ENCODE measurements around the gene GLRX5. TPM values are rescaled to one million over a fixed set of nuclear protein-coding genes. Genes with fewer than 3 reads are reported as not detected.

Gene GLRX5
- total RNA-seq, 1 experiment from 2014 or later: 60.1 TPM

- TF ChIP-seq, protein P1, sequence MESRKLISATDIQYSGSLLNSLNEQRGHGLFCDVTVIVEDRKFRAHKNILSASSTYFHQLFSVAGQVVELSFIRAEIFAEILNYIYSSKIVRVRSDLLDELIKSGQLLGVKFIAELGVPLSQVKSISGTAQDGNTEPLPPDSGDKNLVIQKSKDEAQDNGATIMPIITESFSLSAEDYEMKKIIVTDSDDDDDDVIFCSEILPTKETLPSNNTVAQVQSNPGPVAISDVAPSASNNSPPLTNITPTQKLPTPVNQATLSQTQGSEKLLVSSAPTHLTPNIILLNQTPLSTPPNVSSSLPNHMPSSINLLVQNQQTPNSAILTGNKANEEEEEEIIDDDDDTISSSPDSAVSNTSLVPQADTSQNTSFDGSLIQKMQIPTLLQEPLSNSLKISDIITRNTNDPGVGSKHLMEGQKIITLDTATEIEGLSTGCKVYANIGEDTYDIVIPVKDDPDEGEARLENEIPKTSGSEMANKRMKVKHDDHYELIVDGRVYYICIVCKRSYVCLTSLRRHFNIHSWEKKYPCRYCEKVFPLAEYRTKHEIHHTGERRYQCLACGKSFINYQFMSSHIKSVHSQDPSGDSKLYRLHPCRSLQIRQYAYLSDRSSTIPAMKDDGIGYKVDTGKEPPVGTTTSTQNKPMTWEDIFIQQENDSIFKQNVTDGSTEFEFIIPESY (IDR thresholded peaks at IDR 0.05; ENCODE audit: extremely low read depth, insufficient replicate concordance, low read length): no peak
- TF ChIP-seq SP1 (IDR thresholded peaks at IDR 0.05; ENCODE audit: low read depth): no peak
- no peak for TF ChIP-seq POLR2AphosphoS5 (IDR thresholded peaks at IDR 0.05; ENCODE audit: low read depth, low read length)
Observed at GRCh38 chr14:95536036-95536593, 1.3 kb downstream of the GLRX5 start (continued).

- H3K79me2 ChIP-seq (ENCODE audit: insufficient read depth, low read length): peaks cover 93% of the 10 kb centered on the region
- DNase-seq (ENCODE audit: low read depth, low spot score) (no peak), ATAC-seq (no peak)
- H3K27me3 ChIP-seq (ENCODE audit: insufficient read depth, low read length): no peaks in the 10 kb centered on the region
- ChIA-PET POLR2A (interaction anchor here (0.6 kb wide), 1 partner anchor 14 kb away, joined by 4 read pairs; no protein-coding TSS in a partner anchor), RAD21 (ENCODE audit: low non-redundant PET in 1 of 2, low total read pairs in 2 of 2, uncharacterized antibody in 2 of 2, unreplicated experiment in 2 of 2) (no interaction called here), CTCF (interaction anchor here (1.0 kb wide), 1 partner anchor 9 kb away, joined by 4 read pairs; no protein-coding TSS in a partner anchor)
- H3K9me2 ChIP-seq (ENCODE audit: insufficient read depth): no peaks in the 10 kb centered on the region
- H3K4me3 ChIP-seq (replicated peaks in 1 of 2; ENCODE audit: low read depth in 1 of 2, low read length in 2 of 2): peak overlapping the region in 1 of 2 experiments; percentile 89; a peak in 3 of 4 replicates
- no peaks in the 10 kb centered on the region for H3K9me3 ChIP-seq (ENCODE audit: control insufficient read depth in 1 of 2, insufficient read depth in 1 of 2, low read depth in 1 of 2, low read length in 2 of 2)
- H3K27ac ChIP-seq (ENCODE audit: low read depth, low read length): no peak overlapping the region
- no peak overlapping the region for H2AFZ ChIP-seq (ENCODE audit: low read depth, low read length, poor library complexity, severe bottlenecking)
- H3K4me1 ChIP-seq (ENCODE audit: control insufficient read depth in 1 of 2, insufficient read depth in 2 of 2, low read length in 2 of 2): peaks cover 23 to 28% of the 10 kb centered on the region in 2 experiments
- H3K9ac ChIP-seq (ENCODE audit: low read length): peak overlapping the region; percentile 90
- intact Hi-C loops (cut with micrococcal nuclease): loop anchor here (10.0 kb wide), 1 partner anchor 382 kb away; the partner anchor contains the start of gene DICER1
- peaks cover 0 to 3% of the 10 kb centered on the region in 2 experiments; a peak in 2 of 4 replicates for H3K36me3 ChIP-seq (ENCODE audit: control insufficient read depth in 1 of 2, insufficient read depth in 2 of 2, low read length in 2 of 2)
- H3K4me2 ChIP-seq (ENCODE audit: low read length): peak overlapping the region; percentile 76
- no TSS peak for BruUV-seq (replicated peaks)
- peaks cover 13% of the 10 kb centered on the region; the same call in 1 of the 2 replicates for H4K20me1 ChIP-seq (ENCODE audit: insufficient read depth)
- no peak for TF ChIP-seq JUND (IDR thresholded peaks at IDR 0.05)
- TF ChIP-seq POLR2AphosphoS5 (IDR thresholded peaks at IDR 0.05; ENCODE audit: low read depth, low read length): no peak
- no peak for TF ChIP-seq CBX3 (IDR thresholded peaks at IDR 0.05; ENCODE audit: low read depth)
- no peak for TF ChIP-seq ELF1 (IDR thresholded peaks at IDR 0.05; ENCODE audit: borderline replicate concordance, low read depth)
- TF ChIP-seq, protein P2, sequence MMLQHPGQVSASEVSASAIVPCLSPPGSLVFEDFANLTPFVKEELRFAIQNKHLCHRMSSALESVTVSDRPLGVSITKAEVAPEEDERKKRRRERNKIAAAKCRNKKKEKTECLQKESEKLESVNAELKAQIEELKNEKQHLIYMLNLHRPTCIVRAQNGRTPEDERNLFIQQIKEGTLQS (IDR thresholded peaks at IDR 0.05): no peak
- no peak for TF ChIP-seq POLR2A (IDR thresholded peaks at IDR 0.05; ENCODE audit: borderline replicate concordance, extremely low read depth, insufficient read depth, insufficient read length)
- TF ChIP-seq CEBPB (IDR thresholded peaks at IDR 0.05; ENCODE audit: low read depth): no peak
- TF ChIP-seq, protein P3, sequence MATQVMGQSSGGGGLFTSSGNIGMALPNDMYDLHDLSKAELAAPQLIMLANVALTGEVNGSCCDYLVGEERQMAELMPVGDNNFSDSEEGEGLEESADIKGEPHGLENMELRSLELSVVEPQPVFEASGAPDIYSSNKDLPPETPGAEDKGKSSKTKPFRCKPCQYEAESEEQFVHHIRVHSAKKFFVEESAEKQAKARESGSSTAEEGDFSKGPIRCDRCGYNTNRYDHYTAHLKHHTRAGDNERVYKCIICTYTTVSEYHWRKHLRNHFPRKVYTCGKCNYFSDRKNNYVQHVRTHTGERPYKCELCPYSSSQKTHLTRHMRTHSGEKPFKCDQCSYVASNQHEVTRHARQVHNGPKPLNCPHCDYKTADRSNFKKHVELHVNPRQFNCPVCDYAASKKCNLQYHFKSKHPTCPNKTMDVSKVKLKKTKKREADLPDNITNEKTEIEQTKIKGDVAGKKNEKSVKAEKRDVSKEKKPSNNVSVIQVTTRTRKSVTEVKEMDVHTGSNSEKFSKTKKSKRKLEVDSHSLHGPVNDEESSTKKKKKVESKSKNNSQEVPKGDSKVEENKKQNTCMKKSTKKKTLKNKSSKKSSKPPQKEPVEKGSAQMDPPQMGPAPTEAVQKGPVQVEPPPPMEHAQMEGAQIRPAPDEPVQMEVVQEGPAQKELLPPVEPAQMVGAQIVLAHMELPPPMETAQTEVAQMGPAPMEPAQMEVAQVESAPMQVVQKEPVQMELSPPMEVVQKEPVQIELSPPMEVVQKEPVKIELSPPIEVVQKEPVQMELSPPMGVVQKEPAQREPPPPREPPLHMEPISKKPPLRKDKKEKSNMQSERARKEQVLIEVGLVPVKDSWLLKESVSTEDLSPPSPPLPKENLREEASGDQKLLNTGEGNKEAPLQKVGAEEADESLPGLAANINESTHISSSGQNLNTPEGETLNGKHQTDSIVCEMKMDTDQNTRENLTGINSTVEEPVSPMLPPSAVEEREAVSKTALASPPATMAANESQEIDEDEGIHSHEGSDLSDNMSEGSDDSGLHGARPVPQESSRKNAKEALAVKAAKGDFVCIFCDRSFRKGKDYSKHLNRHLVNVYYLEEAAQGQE (IDR thresholded peaks at IDR 0.05; ENCODE audit: low read depth): no peak
- no peak for TF ChIP-seq ZNF274 (IDR thresholded peaks at IDR 0.05; ENCODE audit: low read depth, low read length)
- no peak for TF ChIP-seq SIN3A (IDR thresholded peaks at IDR 0.05; ENCODE audit: low read depth)
- no peak for TF ChIP-seq EZH2phosphoT487 (IDR thresholded peaks at IDR 0.05; ENCODE audit: borderline replicate concordance)
- TF ChIP-seq, protein P4, sequence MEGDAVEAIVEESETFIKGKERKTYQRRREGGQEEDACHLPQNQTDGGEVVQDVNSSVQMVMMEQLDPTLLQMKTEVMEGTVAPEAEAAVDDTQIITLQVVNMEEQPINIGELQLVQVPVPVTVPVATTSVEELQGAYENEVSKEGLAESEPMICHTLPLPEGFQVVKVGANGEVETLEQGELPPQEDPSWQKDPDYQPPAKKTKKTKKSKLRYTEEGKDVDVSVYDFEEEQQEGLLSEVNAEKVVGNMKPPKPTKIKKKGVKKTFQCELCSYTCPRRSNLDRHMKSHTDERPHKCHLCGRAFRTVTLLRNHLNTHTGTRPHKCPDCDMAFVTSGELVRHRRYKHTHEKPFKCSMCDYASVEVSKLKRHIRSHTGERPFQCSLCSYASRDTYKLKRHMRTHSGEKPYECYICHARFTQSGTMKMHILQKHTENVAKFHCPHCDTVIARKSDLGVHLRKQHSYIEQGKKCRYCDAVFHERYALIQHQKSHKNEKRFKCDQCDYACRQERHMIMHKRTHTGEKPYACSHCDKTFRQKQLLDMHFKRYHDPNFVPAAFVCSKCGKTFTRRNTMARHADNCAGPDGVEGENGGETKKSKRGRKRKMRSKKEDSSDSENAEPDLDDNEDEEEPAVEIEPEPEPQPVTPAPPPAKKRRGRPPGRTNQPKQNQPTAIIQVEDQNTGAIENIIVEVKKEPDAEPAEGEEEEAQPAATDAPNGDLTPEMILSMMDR (IDR thresholded peaks at IDR 0.05 in 2 of 3, conservative IDR thresholded peaks at IDR 0.05 in 1 of 3; ENCODE audit: borderline replicate concordance in 1 of 3, insufficient read depth in 1 of 3, low read depth in 2 of 3, low read length in 2 of 3): no peak
- no peak for TF ChIP-seq RAD21 (IDR thresholded peaks at IDR 0.05; ENCODE audit: low read depth)
- no peak for TF ChIP-seq ZFX (IDR thresholded peaks at IDR 0.05)
- no peak for TF ChIP-seq SP1 (IDR thresholded peaks at IDR 0.05; ENCODE audit: low read depth)
- TF ChIP-seq TCF7L2 (IDR thresholded peaks at IDR 0.05; ENCODE audit: borderline replicate concordance, extremely low read depth, insufficient read depth, insufficient read length): no peak
Observed at GRCh38 chr14:95536671-95537070, 1.8 kb downstream of the GLRX5 start.
